Effector memory CD4-positive, alpha-beta T cell (primary cell): ENCODE data around the gene OR2B6.

ENCODE experiments used
- DNase-seq, 3 donors: peaks; one replicate each; pipeline ENCODE4 v3.0.0-alpha.2; 2020
- H3K27ac ChIP-seq: 2 replicates; pipeline ENCODE4 v1.7.0; 2013; ENCODE audit warnings: mild to moderate bottlenecking, low read length, moderate library complexity; ENCODE audit not compliant: insufficient read depth, poor library complexity, severe bottlenecking
- H3K27me3 ChIP-seq: replicated peaks from 2 replicates; pipeline ENCODE4 v1.7.0; 2013; ENCODE audit warnings: mild to moderate bottlenecking, low read length; ENCODE audit not compliant: insufficient read depth, control insufficient read depth, poor library complexity, severe bottlenecking
- H3K36me3 ChIP-seq: 2 replicates; pipeline ENCODE4 v1.7.0; 2013; ENCODE audit warnings: mild to moderate bottlenecking, low read length, moderate library complexity; ENCODE audit not compliant: control insufficient read depth, insufficient read depth
- H3K4me1 ChIP-seq: 2 replicates; pipeline ENCODE4 v1.7.0; 2013; ENCODE audit warnings: low read length, mild to moderate bottlenecking; ENCODE audit not compliant: control insufficient read depth, insufficient read depth, poor library complexity, severe bottlenecking
- H3K4me3 ChIP-seq: 2 replicates; pipeline ENCODE4 v1.7.0; 2013; ENCODE audit warnings: low read length, low read depth, mild to moderate bottlenecking; ENCODE audit not compliant: insufficient read depth, poor library complexity, severe bottlenecking
- H3K9me3 ChIP-seq: 2 replicates; pipeline ENCODE4 v1.7.0; 2013; ENCODE audit warnings: mild to moderate bottlenecking, low read length, moderate library complexity; ENCODE audit not compliant: control insufficient read depth

The OR2B6 gene

DNA sequence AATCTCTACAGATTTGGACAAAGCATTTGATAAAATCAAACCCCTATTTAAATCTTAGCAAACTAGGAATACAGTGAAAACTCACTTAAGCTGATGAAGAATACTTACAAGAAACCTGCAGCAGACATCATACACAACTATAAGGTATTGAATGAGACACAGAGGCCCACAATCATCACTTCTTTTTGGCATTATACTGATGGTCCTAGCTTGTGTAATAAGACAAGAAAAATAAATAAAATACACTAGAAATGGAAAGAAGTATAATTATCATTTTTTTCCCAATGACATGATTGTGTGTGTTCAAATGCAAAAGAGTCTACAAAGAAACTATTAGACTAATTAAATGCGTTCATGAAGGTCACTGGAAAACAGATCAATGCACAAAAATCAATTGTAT is 8.8 kb upstream of the OR2B6 start:
- H3K27me3 ChIP-seq: peaks cover 10% of the 10 kb centered on the region
- H3K4me1 ChIP-seq: no peaks in the 10 kb centered on the region
- H3K27ac ChIP-seq: no peak overlapping the region
- H3K4me3 ChIP-seq: no peak overlapping the region
- no peak for DNase-seq
- H3K9me3 ChIP-seq: no peaks in the 10 kb centered on the region
- no peaks in the 10 kb centered on the region for H3K36me3 ChIP-seq

DNA sequence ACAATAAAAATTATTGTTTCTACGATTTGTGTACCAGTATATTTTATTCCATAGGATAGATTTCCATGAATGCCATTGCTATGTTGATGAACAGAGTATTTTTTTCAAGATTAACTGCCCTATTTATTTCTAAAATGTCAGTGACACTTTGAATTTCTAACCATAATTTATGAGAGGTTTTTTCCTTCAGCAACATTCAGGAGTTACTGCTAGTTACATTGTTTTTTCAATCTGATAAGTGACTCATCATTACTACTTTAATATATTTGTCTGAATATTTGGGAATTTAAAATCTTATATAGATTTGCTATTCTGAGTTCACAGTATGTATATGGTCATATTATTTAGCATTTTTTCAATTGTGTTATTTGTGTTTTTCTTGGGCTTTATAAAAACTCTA is 6.0 kb upstream of the OR2B6 start:
- no peak for DNase-seq
- Histone ChIP-seq H3K4me1 (no peaks in the 10 kb centered on the region), H3K9me3 (no peaks in the 10 kb centered on the region), H3K36me3 (no peaks in the 10 kb centered on the region), H3K27ac (no peak overlapping the region), H3K4me3 (no peak overlapping the region), H3K27me3 (peaks cover 10% of the 10 kb centered on the region)

DNA sequence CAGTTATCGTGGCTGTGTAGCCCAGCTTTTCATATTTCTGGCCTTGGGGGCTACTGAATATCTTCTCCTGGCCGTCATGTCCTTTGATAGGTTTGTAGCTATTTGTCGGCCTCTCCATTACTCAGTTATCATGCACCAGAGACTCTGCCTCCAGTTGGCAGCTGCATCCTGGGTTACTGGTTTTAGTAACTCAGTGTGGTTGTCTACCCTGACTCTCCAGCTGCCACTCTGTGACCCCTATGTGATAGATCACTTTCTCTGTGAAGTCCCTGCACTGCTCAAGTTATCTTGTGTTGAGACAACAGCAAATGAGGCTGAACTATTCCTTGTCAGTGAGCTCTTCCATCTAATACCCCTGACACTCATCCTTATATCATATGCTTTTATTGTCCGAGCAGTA is 475 bp downstream of the OR2B6 start:
- no peak overlapping the region for H3K27ac ChIP-seq
- H3K4me1 ChIP-seq: no peaks in the 10 kb centered on the region
- H3K9me3 ChIP-seq: no peaks in the 10 kb centered on the region
- no peak for DNase-seq
- H3K36me3 ChIP-seq: no peaks in the 10 kb centered on the region
- H3K27me3 ChIP-seq: no peaks in the 10 kb centered on the region
- H3K4me3 ChIP-seq: no peak overlapping the region

DNA sequence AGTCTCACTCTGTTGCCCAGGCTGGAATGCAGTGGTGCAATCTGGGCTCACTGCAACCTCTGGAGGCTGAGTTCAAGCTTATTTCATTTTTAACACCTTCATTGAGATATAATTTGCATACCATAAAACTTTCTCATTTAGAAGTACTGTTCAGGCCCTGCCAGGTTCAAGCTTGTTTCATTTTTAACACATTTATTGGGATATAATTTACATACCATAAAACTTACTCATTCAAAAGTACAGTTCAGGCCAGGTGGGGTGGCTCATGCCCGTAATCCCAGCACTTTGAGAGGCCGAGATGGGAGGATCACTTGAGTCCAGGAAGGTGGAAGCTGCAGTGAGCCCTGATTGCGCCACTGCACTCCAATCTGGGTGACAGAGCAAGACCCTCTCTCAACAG is 5.5 kb downstream of the OR2B6 start:
- Histone ChIP-seq H3K4me3 (no peak overlapping the region), H3K27me3 (no peaks in the 10 kb centered on the region), H3K27ac (no peak overlapping the region), H3K9me3 (no peaks in the 10 kb centered on the region), H3K4me1 (no peaks in the 10 kb centered on the region), H3K36me3 (no peaks in the 10 kb centered on the region)
- DNase-seq: no peak

DNA sequence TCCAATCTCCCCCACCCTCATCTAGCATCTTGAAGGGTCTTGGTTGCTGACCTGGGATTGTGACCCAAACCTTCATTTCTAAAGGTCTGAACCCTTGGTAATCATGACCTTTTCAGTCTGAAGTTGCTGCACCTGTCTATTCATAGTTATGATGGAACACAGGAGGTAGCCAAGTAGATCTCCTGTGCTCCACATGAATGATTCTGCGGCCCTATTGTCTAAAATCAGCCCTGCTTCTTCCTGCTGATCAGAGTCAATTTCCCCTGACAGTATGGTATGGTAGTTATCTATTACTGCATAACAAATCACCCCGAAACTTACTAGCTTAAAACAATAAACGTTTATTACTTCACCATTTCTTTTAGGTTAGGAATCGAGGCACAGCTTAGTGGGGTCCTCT is 9.0 kb downstream of the OR2B6 start:
- no peaks in the 10 kb centered on the region for H3K36me3 ChIP-seq
- no peak overlapping the region for H3K27ac ChIP-seq
- no peaks in the 10 kb centered on the region for H3K27me3 ChIP-seq
- no peaks in the 10 kb centered on the region for H3K9me3 ChIP-seq
- DNase-seq: no peak
- H3K4me3 ChIP-seq: no peak overlapping the region
- no peaks in the 10 kb centered on the region for H3K4me1 ChIP-seq

DNA sequence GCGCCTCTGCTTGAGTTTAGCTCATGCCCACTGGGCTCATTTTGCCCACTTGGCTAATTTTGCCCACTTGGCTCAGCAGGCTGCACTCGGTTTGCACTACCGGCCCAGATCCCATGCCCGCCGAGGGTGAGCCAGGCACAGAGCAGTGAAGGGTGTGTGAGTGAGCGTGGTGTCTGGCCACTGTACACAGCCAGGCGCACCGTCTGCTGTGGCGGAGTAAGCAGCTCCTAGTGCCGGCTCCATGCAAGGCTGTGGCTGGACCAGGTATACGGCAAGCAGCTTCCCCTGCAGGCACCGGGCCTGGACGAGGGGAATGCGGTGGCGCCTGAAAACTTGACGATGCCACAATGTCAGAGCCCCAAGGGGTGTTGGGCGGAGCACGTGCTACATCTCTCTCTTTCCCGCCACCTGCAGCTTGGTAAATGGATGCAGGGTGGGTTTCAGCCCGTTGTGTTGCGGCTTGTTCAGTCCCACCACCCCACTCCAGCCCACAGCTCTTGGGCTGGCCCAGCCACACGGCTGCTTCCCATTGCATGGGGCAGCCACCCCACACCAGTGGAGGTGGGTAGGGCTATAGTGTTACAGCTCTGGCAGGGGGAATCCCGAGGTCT is 9.9 kb downstream of the OR2B6 start:
- H3K27ac ChIP-seq: no peak overlapping the region
- DNase-seq: no peak

DNA sequence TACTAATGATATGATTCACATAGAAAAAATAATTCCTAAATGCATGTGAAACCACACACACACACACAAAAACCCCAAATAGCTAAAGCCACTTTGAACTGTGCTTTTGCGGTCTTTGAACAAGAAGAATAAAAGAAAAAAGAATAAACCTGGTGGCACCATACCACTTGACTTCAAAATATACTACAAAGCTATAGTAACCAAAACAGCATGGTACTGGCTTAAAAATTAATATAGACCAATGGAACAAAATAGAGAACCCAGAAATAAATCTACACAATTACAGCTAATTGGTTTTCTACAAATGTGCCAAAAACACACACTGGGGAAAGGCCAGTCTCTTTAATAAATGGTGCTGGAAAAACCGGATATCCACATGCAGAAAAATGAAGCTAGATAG is 13.4 kb downstream of the OR2B6 start:
- no peak for DNase-seq
- Histone ChIP-seq H3K27ac (no peak overlapping the region), H3K36me3 (no peaks in the 10 kb centered on the region), H3K4me3 (no peak overlapping the region), H3K27me3 (no peaks in the 10 kb centered on the region), H3K9me3 (no peaks in the 10 kb centered on the region), H3K4me1 (no peaks in the 10 kb centered on the region)

More for the DNA sequence above, 9.9 kb downstream of the OR2B6 start:
- no peaks in the 10 kb centered on the region for H3K36me3 ChIP-seq
- no peaks in the 10 kb centered on the region for H3K27me3 ChIP-seq
- H3K4me3 ChIP-seq: no peak overlapping the region
- no peaks in the 10 kb centered on the region for H3K9me3 ChIP-seq
- no peaks in the 10 kb centered on the region for H3K4me1 ChIP-seq

DNA sequence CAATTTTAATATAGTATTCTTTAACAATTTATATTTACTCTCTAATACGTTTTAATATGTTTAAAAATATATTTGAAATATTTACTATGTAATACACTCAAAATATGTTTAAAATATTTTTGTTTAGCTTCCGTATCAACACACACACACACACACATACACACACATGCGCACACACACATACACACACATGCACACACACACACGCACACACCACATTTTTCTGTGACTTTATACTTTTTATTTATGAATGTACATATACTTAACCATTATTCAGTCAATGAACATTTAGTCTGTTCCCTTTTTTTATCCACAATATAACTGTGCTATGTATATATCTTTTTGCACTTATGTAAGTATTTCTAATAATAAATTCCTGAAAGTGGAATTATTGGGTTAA is 15.7 kb downstream of the OR2B6 start:
- no peaks in the 10 kb centered on the region for H3K27me3 ChIP-seq
- no peak overlapping the region for H3K4me3 ChIP-seq
- no peak overlapping the region for H3K27ac ChIP-seq
- DNase-seq: no peak
- H3K36me3 ChIP-seq: no peaks in the 10 kb centered on the region
- H3K4me1 ChIP-seq: no peaks in the 10 kb centered on the region
- no peaks in the 10 kb centered on the region for H3K9me3 ChIP-seq

DNA sequence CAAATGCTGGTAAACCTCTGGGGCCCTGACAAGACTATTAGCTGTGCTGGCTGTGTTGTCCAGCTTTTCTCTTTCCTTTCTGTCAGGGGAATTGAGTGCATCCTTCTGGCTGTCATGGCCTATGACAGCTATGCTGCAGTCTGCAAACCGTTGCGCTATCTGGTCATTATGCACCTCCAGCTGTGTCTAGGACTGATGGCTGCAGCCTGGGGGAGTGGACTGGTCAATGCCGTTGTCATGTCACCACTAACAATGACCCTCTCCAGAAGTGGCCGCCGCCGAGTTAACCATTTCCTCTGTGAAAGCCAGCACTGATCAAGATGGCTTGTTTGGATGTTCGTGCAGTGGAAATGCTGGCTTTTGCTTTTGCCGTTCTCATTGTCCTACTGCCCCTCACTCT is 20.3 kb downstream of the OR2B6 start:
- DNase-seq: no peak
- H3K4me1 ChIP-seq: no peaks in the 10 kb centered on the region
- H3K4me3 ChIP-seq: no peak overlapping the region
- no peak overlapping the region for H3K27ac ChIP-seq
- H3K9me3 ChIP-seq: no peaks in the 10 kb centered on the region
- H3K36me3 ChIP-seq: no peaks in the 10 kb centered on the region
- peaks cover 5% of the 10 kb centered on the region for H3K27me3 ChIP-seq

DNA sequence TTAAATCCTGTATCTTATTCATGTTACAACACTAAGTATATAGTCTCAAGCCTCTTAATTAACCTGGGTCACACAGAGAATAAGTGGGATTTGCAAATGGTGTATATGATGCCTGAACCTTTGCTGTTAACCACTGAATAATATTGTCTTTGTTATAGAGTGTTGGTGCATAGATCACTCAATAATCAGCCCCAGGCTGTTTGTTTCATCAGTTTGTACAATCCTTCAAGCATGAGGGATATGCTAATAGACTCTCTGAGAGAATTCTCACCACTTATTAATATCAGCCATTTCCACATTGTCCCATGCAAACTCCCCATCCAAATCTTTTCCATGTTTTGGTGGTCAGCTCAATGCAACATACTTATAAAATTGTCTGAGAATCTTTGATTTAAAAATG is 21.7 kb downstream of the OR2B6 start:
- Histone ChIP-seq H3K9me3 (no peaks in the 10 kb centered on the region), H3K36me3 (no peaks in the 10 kb centered on the region), H3K27me3 (peaks cover 5% of the 10 kb centered on the region), H3K4me3 (no peak overlapping the region), H3K4me1 (no peaks in the 10 kb centered on the region), H3K27ac (no peak overlapping the region)
- no peak for DNase-seq

DNA sequence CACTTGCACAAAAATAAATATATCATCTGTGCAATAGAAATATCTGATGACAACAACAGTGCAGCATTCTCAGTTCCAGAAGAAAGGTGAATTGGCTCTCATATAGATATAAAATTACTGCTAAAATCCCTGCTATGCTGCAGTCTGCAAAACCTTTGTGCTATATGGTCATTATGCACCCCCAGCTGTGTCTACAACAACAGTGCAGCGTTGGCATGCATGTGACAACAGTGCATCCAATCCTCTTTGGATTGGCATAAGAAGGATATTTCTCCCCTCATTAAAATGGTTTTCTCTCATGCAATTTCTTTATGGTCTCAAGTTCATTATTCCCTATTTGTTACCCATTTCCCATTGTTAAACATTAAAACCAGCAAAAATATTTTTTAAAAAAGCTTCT is 23.1 kb downstream of the OR2B6 start:
- H3K4me3 ChIP-seq: no peak overlapping the region
- H3K27ac ChIP-seq: no peak overlapping the region
- H3K36me3 ChIP-seq: no peaks in the 10 kb centered on the region
- H3K27me3 ChIP-seq: peaks cover 9% of the 10 kb centered on the region
- H3K9me3 ChIP-seq: no peaks in the 10 kb centered on the region
- no peak for DNase-seq
- H3K4me1 ChIP-seq: no peaks in the 10 kb centered on the region
